IPS DF 19.7 (cell line): ENCODE data around the gene EHMT1.
"Not testable (repeated sequence)": the region's sequence is repeated elsewhere in the genome, so short reads cannot be mapped to it uniquely, and the experiment has no call there.

Experiments used
- DNase-seq: peaks from one replicate; pipeline ENCODE4 v3.0.0-alpha.2; 2013; ENCODE audit warnings: low read depth, low spot score

Gene EHMT1

DNA sequence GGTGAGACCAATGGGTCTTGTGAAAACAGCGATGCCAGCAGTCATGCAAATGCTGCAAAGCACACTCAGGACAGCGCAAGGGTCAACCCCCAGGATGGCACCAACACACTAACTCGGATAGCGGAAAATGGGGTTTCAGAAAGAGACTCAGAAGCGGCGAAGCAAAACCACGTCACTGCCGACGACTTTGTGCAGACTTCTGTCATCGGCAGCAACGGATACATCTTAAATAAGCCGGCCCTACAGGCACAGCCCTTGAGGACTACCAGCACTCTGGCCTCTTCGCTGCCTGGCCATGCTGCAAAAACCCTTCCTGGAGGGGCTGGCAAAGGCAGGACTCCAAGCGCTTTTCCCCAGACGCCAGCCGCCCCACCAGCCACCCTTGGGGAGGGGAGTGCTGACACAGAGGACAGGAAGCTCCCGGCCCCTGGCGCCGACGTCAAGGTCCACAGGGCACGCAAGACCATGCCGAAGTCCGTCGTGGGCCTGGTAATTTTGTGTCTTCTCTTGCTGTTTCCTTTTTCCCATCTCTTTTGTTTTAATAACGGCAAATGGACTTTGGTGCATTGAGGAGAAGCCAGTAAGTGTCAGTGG lies 98.0 kb downstream of the EHMT1 start:
- no peak for DNase-seq

DNA sequence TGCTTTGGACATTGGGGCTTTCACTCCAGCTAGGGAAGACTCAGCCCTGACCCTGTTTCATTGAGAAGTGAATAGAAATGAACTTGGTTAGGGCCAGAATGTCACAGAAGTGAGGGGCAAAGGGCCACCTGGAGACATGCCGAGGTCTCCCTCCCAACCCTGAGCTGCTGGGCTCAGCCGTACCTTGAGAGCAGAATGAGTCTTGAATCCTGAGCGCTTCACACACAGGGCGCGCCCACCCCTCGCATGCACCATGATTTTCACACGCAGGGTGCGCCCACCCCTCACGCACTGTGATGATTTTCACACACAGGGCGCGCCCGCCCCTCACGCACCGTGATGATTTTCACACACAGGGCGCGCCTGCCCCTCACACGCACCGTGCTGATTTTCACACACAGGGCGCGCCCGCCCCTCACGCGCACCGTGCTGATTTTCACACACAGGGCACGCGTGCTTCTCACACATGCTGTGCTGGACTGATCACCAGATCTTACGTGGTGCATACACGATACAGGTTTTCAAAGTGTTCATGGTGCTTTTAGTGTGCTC lies 99.0 kb downstream of the EHMT1 start:
- DNase-seq, result no peak

DNA sequence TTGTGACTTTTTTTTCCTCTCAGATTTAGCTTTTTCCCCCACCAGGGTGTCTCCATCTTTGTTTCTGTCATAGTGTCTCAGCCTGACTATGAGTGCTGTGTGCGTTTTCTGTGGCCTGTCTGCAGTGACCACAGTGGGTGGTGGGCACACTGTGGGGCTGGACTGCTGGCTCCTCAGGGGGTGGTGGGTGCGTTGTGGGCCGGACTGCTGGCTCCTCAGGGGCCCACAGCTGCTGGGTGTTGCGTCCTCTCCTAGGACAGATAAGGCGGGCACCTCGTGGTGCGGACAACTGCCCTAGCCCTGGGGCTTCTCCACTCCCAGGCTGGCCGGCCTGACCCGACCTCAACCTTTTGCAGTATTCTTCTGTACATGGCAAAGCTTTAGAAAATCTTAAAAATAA lies 100.4 kb downstream of the EHMT1 start:
- no peak for DNase-seq

DNA sequence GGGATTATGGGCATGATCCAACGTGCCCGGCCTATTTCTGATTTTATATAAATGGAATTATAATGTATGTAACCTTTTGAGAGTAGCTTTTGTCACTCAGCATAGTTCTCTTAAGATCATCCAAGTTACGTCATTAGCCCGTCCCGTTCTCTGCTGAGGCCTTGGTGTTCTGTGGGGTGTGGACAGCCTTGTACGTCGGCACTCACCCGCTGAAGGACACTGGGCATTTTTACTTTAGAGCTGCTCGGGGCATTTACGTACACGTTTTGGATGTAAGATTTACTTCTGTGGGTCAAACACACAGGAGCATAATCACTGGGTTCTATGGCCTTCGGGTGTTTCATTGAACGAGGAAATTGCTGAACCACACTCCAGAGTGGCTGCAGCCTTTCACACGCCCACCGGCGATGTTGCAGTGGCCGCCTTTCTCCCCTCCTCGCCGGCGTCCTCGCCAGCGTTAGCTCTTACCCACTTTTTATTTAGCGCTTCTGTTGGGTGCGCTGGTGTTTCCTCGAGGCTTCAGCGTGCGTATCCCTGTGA lies 101.8 kb downstream of the EHMT1 start:
- no peak for DNase-seq

DNA sequence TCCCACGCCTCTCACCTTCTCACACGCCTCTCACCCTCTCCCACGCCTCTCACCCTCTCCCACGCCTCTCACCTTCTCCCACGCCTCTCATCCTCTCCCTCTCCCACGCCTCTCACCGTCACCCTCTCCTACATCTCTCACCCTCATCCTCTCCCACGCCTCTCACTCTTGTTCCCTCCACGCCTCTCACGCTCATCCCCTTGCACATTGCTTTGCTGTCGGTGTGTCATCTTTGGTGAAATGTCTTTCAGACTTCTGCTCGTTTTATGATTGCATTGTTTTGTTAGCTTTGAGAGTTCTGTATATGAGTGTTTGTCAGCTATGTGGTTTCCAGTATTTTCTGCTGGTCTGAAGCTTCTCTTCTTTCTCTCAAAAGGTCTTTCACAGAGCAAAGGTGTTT lies 102.7 kb downstream of the EHMT1 start:
- DNase-seq, result no peak

DNA sequence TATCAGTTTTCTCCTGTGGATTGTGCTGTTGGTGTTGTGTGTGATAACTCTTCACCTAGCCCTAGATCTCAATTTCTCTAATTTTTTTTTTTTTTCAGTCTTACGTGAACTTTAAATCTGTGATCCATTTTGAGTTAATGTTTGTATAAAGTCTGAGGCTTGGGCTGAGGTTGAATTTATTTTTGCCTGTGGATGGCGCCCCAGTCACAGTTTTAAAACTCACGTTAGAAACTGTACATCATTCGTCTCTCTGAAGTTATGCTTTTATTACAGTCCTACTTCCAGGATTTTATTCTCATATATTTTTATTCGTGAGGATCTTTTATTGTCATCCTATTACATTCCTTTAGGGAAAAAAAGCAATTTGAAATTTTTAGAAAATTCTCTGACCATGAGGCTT lies 103.1 kb downstream of the EHMT1 start:
- DNase-seq, result no peak

DNA sequence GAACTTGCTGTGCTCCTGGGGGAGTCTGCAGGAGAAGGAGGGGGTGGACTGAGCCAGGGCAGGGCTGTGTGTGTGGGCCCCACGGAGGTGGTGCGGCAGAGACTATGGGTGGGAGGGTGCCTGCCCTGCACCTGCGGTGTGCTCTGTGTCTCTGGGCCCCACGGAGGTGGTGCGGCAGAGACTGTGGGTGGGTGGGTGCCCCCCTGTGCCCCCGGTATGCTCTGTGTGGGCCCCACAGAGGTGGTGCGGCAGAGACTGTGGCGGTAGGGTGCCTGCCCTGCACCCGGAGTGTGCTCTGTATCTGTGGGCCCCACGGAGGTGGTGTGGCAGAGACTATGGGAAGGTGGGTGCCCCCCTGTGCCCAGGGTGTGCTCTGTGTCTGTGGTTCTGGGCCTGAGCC lies 103.7 kb downstream of the EHMT1 start:
- DNase-seq, result no peak

DNA sequence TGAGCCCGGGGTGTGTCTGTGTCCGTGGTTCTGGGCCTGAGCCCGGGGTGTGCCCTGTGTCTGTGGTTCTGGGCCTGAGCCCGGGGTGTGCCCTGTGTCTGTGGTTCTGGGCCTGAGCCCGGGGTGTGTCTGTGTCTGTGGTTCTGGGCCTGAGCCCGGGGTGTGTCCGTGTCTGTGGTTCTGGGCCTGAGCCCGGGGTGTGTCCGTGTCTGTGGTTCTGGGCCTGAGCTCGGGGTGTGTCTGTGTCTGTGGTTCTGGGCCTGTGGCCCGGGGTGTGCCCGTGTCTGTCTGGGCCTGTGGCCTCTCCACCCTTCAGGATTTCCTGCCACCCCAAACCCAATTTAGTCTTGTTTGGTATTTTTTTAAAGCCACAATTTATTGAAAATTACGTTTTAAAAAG lies 104.6 kb downstream of the EHMT1 start:
- DNase-seq, result not testable (repeated sequence)

DNA sequence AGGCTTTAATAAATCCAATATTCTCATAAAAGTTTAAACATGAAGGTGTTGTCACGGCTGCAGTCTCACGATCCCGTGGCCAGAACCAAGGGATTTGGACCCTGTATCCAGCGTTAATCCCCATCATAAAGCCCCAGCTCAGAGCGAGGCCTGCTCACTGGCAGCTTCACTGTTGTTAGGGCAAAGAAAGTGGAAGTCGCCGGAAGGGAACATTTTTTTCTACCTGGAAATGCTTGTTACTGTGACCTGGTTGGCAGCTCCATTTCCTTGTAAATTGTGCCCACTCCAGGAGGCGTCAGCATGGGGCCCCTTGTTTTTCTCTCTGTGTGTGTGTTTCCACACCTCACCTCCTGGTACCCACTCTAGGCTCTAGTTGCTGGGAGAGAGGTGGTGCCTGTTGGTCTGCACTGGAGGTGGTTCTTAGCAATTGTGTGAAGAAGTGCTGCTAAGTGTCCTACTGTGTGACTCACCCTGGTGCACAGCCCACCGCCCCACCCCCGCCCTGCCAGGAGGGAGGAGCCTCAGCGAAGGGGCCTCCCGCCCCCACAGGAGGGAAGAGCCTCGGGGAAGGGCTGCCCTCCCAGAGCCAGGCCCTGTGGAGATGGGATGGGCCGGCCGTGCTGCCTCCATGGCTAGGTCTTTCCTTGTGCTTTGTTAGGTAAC lies 105.1 kb downstream of the EHMT1 start:
- peak; percentile 35 for DNase-seq

DNA sequence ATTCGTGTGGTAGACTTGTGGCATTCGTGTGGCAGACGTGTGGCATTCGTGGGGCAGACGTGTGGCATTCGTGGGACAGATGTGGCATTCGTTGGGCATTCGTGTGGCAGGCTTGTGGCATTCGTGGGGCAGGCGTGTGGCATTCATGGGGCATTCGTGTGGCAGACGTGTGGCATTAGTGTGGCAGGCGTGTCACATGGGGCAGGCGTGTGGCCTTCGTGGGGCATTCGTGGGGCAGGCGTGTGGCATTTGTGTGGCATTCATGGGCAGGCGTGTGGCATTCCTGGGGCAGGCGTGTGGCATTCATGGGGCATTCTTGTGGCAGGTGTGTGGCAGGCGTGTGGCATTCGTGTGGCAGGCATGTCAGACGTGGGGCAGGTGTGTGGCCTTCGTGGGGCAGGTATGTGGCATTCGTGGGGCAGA lies 106.0 kb downstream of the EHMT1 start:
- DNase-seq, result no peak

DNA sequence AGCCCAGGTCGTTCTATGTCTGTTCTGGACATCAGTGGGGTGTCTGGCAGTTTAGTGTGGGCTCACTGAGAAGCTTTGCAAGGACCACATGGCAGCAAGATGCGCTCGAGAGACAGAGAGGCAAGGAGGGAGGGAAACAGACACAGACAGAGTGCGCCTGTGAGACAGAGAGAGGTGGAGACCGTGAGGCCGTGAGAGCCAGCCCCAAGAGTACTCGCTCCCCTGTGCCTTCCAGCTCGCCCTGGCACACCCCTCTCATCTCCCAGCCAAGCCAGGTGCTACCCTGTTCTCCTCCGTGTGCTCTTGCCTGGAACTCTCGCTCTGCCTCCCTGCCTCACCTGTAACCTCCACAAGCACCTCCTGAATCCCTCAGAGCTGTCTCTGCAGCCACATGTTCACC lies 106.8 kb downstream of the EHMT1 start:
- DNase-seq, result no peak

DNA sequence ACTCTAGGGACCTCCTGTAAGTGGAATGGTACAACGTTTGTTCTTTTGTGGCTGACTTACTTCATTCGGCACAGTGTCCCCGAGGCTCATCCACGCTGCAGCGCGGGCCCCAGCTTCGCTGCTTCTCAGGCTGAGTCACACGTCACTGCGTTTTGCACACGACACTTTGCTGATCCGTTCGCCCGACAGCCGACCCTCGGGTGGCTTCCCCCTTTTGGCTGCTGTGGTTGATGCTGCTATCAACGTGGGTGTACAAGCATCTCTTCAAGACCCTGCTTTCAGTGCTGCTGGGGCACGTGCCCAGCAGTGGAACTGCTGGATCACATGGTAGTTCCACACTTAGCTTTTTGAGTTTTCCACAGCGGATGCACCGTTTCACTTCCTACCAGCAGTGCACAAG lies 107.5 kb downstream of the EHMT1 start:
- DNase-seq, result not testable (repeated sequence)

DNA sequence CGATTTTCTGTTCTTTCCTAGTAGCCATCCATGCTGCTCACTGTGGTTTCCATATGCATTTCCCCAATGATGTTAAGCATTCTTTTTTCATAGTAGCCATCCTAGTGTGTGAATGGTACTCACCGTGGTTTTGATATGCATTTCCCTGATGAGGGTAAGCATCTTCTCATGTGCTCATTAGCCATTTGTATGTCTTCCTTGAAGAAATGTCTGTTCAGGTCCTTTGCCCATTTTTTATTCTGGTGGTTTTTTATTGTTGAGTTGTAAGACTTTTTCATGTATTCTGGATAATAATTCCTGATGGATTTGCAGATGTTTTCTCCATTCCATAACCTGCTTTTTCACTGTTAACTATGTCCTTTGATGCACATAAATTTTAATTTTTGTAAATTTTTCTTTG lies 108.0 kb downstream of the EHMT1 start:
- no peak for DNase-seq

DNA sequence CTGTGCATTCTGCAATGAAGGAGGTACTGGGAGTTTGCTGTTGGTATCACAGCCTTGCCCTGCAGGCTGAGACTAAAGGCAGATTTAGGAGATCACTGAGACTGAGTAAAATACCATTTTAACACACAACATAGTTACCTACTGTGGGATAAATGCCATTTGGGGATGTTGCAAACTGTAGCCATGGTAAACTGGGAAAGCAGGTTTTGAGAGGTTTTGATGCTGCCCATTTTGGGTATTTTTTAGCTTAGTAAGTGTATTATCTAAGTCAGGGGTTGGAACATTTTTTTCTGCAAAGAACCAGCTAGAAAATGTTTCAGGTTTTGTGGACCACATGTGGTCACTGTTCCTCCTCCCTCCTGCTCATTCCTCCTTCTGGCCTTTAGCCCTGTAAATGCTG lies 108.9 kb downstream of the EHMT1 start:
- DNase-seq, result no peak

DNA sequence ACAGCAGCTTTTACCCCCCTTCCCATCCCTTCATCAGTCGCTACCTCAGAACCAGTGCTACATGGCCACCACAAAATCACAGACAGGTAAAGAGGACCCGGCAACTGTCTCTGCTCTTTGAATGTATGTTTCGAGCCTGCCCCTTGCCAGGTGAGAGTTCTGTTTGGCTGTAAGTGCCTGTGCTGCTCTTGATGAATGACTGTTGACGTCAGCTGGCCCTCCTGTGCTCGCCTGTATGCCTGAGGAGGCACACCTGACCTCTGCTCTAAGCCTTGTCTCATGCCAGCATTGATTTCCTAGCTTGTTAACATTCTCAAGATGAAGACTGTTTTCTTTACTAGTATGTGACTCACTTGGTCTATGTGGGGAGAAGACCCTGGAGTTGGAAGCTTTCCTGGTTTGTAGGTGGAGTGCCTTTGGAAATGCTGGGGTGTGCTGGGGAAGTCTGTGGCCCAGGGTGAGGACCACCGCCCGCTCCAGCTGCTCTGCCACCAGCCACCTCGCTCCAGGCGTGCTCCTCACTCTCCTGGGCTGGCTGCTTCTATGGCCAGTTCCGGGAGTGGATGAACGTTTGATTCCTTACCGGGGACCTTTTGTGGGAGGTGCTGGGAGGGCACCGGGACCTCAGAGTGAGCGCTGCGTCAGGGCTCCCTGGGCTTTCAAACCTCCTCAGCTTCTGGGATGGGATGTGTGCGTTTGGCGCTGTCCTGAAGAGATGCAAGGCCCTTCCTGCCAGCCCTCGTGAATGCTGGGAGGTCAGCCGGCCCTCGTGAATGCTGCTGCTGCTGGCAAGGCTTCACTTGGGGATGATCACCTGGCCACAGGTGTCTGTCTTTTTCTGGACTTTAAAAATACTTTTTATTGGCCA lies 109.9 kb downstream of the EHMT1 start:
- no peak for DNase-seq

DNA sequence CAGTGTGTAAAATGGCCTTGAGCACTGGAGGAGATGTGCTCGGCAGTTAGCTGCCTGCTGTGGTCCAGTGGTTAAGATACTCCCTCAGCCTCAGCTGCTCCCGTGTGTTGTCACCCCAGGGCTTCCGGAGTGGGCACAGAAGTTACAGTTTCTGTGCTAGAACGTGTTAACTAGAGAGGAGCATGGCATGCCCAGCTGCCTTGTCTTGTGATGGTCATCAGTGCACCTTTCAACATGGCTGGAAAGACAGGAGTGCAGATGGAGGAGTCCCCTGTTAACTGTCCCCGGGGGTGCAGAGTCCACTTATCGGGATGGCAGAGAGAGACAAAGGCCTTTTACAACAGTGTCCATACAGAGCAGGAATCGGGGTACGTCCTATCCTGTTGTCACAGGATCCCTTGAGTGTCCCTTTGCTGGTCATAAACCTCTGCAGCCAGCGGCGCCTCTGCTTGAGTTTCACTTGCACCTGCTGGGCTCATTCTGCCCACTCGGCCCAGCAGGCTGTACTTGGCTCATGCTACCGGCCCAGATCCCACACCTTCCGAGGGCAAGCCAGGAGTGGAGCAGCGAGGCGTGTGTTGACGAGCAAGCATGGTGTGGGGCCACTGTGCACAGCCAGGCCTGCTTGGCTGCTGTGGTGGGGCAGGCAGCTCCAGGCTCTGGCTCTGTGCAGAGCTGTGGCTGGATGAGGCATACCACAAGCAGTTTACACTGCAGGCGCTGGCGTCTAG lies 112.6 kb downstream of the EHMT1 start:
- no peak for DNase-seq

DNA sequence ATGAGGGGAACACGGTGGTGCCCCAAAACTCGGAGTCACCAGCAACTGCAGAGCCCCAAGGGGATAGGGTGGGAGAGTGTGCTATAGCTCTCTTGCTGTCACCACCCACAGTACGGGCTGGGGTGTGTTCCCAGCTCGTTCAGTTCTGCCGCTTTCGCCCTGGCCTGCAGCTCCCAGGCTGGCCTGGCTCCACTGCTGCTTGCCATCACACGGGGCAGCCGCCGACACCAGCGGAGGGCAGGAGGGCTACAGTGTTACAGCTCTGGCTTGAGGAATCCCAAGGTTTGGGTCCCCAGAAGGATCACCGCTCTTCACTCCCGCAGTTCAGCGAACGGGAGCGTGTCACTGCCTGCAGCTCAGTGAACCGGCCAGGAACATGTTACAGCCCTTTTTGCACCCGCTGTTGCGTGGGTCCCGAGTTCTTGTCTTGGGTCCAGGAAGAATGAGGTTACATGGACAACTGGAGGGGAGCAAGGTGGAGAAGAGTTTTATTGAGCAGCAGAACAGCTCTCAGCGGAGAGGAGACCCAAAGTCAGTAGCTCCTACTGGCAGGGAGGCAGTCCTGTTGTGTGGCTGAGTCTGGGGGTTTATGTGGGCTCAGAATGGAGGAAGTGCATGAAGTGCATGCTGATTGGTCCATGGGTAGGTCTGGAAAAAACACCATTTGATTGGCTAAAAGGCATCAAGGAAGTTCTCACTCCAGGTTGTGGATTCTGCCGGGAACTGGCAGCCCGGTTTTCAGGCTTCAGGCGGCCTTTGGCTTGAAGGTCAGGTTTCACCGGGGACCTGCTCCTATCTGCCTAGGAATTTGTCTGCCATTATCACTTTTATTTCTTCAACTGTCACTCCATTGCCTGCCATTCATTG lies 113.4 kb downstream of the EHMT1 start:
- peak; percentile 40 for DNase-seq

DNA sequence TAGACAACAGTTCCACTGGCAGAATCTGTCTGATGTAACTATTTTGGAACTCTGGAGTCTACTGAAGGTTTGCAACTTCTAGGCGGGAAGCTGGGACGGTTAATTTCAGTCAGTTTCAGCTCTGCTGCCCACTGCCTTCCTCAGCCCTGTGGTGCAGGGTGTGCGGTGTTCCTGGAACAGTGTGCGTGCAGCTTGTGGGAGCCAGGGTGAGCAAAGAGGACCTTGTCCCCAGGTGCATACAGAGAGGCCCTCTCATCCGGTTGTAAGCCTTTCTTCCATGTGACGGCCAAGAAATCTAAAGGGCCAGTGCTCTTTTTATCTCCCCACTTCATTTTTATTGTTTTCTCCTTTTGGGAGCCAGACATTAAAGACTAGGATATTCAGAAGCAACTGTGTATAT lies 114.6 kb downstream of the EHMT1 start:
- no peak for DNase-seq

DNA sequence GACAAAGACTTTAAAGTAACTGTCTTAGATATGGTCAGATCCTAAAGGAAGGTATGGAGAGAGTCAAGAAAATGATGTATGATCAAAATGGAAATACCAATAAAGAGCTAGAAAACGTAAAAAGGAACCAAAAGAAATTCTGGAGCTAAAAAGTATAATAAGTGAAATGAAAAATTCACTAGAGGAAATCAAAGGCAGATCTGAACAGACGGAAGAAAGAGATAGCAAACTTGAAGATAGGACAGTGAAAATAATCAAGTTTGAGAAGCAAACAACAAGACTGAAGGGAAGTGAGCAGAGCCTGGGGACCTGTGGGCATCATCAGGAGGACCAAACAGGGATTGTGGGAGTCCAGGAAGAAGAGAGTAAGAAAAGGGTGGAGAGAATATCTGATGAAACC lies 115.4 kb downstream of the EHMT1 start:
- no peak for DNase-seq

DNA sequence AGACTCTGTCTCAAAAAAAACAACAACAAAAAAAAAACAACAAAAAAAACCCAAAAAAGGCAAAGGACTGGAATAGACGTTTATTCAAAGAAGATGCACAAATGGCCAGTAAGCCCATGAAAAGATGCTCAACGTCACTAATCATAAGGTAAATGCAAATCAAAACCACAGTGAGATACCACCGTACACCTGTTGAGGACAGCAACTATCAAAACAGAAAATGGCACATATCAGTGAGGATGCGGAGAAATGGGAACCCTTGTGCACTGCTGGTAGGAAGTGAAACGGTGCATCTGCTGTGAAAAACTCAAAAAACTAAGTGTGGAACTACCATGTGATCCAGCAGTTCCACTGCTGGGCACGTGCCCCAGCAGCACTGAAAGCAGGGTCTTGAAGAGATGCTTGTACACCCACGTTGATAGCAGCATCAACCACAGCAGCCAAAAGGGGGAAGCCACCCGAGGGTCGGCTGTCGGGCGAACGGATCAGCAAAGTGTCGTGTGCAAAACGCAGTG lies 119.4 kb downstream of the EHMT1 start:
- DNase-seq, result not testable (repeated sequence)
